Dendritic cell treated with granulocyte-macrophage colony-stimulating factor and Interleukin-4, amounts not matched to agents 40 ng/mL and 50 ng/mL, for 4 days (primary cell): Measurements from ENCODE around the gene CEP72.

Experiments used
- H3K27ac Mint-ChIP-seq: one replicate; pipeline ENCODE4 v1.8.0; 2022; ENCODE audit warnings: mild to moderate bottlenecking, mixed read lengths
- H3K27me3 Mint-ChIP-seq: one replicate; pipeline ENCODE4 v1.8.0; 2022; ENCODE audit warnings: mild to moderate bottlenecking, mixed read lengths
- H3K36me3 Mint-ChIP-seq: one replicate; pipeline ENCODE4 v1.8.0; 2022; ENCODE audit warnings: low read depth, mixed read lengths
- H3K4me1 Mint-ChIP-seq: one replicate; pipeline ENCODE4 v1.8.0; 2022; ENCODE audit warnings: low read depth, mixed read lengths
- H3K4me3 Mint-ChIP-seq: one replicate; pipeline ENCODE4 v1.8.0; 2022; ENCODE audit warnings: mild to moderate bottlenecking, moderate library complexity, mixed read lengths
- H3K9me3 Mint-ChIP-seq: one replicate; pipeline ENCODE4 v1.8.0; 2022; ENCODE audit warnings: mixed read lengths
- intact Hi-C: fragments of 100-400 bp; cut with micrococcal nuclease; formaldehyde crosslinking; loops from one replicate; pipeline ENCODE4 v1.15.0; 2022

Gene CEP72

GRCh38 chr5:585556-585955, 26.6 kb upstream of the CEP72 start:
- no peaks in the 10 kb centered on the region for H3K36me3 Mint-ChIP-seq
- H3K9me3 Mint-ChIP-seq = peaks cover 12% of the 10 kb centered on the region
- intact Hi-C loops = no loop called here
- H3K4me1 Mint-ChIP-seq = no peaks in the 10 kb centered on the region
- H3K4me3 Mint-ChIP-seq = no peak overlapping the region
- peaks cover 76% of the 10 kb centered on the region for H3K27me3 Mint-ChIP-seq
- no peak overlapping the region for H3K27ac Mint-ChIP-seq

- peaks cover 76% of the 10 kb centered on the region for H3K27me3 Mint-ChIP-seq
- H3K4me1 Mint-ChIP-seq = no peaks in the 10 kb centered on the region
- H3K27ac Mint-ChIP-seq = no peak overlapping the region
- H3K4me3 Mint-ChIP-seq = no peak overlapping the region
- intact Hi-C loops = no loop called here
- H3K36me3 Mint-ChIP-seq = no peaks in the 10 kb centered on the region
- peaks cover 12% of the 10 kb centered on the region for H3K9me3 Mint-ChIP-seq
These were observed 26.0 kb upstream of the CEP72 start for GRCh38 chr5:585962-586628.

GRCh38 chr5:586751-587285, 25.3 kb upstream of the CEP72 start:
- peaks cover 76% of the 10 kb centered on the region for H3K27me3 Mint-ChIP-seq
- intact Hi-C loops = no loop called here
- H3K27ac Mint-ChIP-seq = no peak overlapping the region
- no peaks in the 10 kb centered on the region for H3K4me1 Mint-ChIP-seq
- no peak overlapping the region for H3K4me3 Mint-ChIP-seq
- H3K36me3 Mint-ChIP-seq = no peaks in the 10 kb centered on the region
- H3K9me3 Mint-ChIP-seq = peaks cover 12% of the 10 kb centered on the region

- Mint-ChIP-seq H3K4me1 (no peaks in the 10 kb centered on the region), H3K4me3 (no peak overlapping the region), H3K9me3 (peaks cover 12% of the 10 kb centered on the region), H3K36me3 (no peaks in the 10 kb centered on the region), H3K27me3 (peaks cover 77% of the 10 kb centered on the region), H3K27ac (no peak overlapping the region)
- intact Hi-C loops = no loop called here
These were observed 24.7 kb upstream of the CEP72 start for GRCh38 chr5:587403-587802.

- Mint-ChIP-seq H3K27me3 (peaks cover 77% of the 10 kb centered on the region), H3K36me3 (no peaks in the 10 kb centered on the region), H3K4me3 (no peak overlapping the region), H3K27ac (no peak overlapping the region), H3K9me3 (peaks cover 12% of the 10 kb centered on the region), H3K4me1 (no peaks in the 10 kb centered on the region)
- intact Hi-C loops = no loop called here
These were observed 23.6 kb upstream of the CEP72 start for GRCh38 chr5:588406-588995.

- Mint-ChIP-seq H3K27me3 (peaks cover 82% of the 10 kb centered on the region), H3K9me3 (peaks cover 12% of the 10 kb centered on the region), H3K4me1 (peaks cover 3% of the 10 kb centered on the region), H3K4me3 (no peak overlapping the region), H3K36me3 (no peaks in the 10 kb centered on the region), H3K27ac (no peak overlapping the region)
- intact Hi-C loops = no loop called here
These were observed 23.0 kb upstream of the CEP72 start for GRCh38 chr5:589173-589572.

- Mint-ChIP-seq H3K4me3 (no peak overlapping the region), H3K4me1 (peaks cover 7% of the 10 kb centered on the region), H3K27ac (no peak overlapping the region), H3K27me3 (peaks cover 86% of the 10 kb centered on the region), H3K9me3 (peaks cover 12% of the 10 kb centered on the region), H3K36me3 (no peaks in the 10 kb centered on the region)
- intact Hi-C loops = no loop called here
These were observed 22.6 kb upstream of the CEP72 start for GRCh38 chr5:589588-589987.

GRCh38 chr5:590346-590745, 21.8 kb upstream of the CEP72 start:
- H3K4me3 Mint-ChIP-seq = no peak overlapping the region
- H3K36me3 Mint-ChIP-seq = no peaks in the 10 kb centered on the region
- no peak overlapping the region for H3K27ac Mint-ChIP-seq
- peaks cover 12% of the 10 kb centered on the region for H3K9me3 Mint-ChIP-seq
- intact Hi-C loops = no loop called here
- peaks cover 8% of the 10 kb centered on the region for H3K4me1 Mint-ChIP-seq
- peaks cover 90% of the 10 kb centered on the region for H3K27me3 Mint-ChIP-seq

GRCh38 chr5:591746-592145, 20.4 kb upstream of the CEP72 start:
- Mint-ChIP-seq H3K4me1 (peaks cover 8% of the 10 kb centered on the region), H3K27ac (no peak overlapping the region), H3K27me3 (peaks cover 91% of the 10 kb centered on the region), H3K9me3 (peaks cover 12% of the 10 kb centered on the region), H3K4me3 (no peak overlapping the region), H3K36me3 (no peaks in the 10 kb centered on the region)
- intact Hi-C loops = no loop called here

- Mint-ChIP-seq H3K27ac (no peak overlapping the region), H3K9me3 (peaks cover 12% of the 10 kb centered on the region), H3K4me1 (peaks cover 8% of the 10 kb centered on the region), H3K4me3 (no peak overlapping the region), H3K36me3 (no peaks in the 10 kb centered on the region), H3K27me3 (peaks cover 91% of the 10 kb centered on the region)
- intact Hi-C loops = no loop called here
These were observed 20.0 kb upstream of the CEP72 start for GRCh38 chr5:592158-592557.

GRCh38 chr5:593511-593910, 18.6 kb upstream of the CEP72 start:
- Mint-ChIP-seq H3K9me3 (peaks cover 12% of the 10 kb centered on the region), H3K27ac (no peak overlapping the region), H3K4me3 (no peak overlapping the region), H3K36me3 (no peaks in the 10 kb centered on the region), H3K4me1 (peaks cover 8% of the 10 kb centered on the region), H3K27me3 (peaks cover 93% of the 10 kb centered on the region)
- intact Hi-C loops = no loop called here

- H3K36me3 Mint-ChIP-seq = no peaks in the 10 kb centered on the region
- peaks cover 8% of the 10 kb centered on the region for H3K4me1 Mint-ChIP-seq
- H3K9me3 Mint-ChIP-seq = peaks cover 9% of the 10 kb centered on the region
- peaks cover 93% of the 10 kb centered on the region for H3K27me3 Mint-ChIP-seq
- no peak overlapping the region for H3K27ac Mint-ChIP-seq
- H3K4me3 Mint-ChIP-seq = no peak overlapping the region
- intact Hi-C loops = no loop called here
These were observed 17.8 kb upstream of the CEP72 start for GRCh38 chr5:594226-594860.

- Mint-ChIP-seq H3K4me1 (peaks cover 8% of the 10 kb centered on the region), H3K27ac (no peak overlapping the region), H3K36me3 (no peaks in the 10 kb centered on the region), H3K4me3 (no peak overlapping the region), H3K27me3 (peaks cover 98% of the 10 kb centered on the region), H3K9me3 (no peaks in the 10 kb centered on the region)
- intact Hi-C loops = no loop called here
These were observed 16.8 kb upstream of the CEP72 start for GRCh38 chr5:595285-595875.

- Mint-ChIP-seq H3K4me3 (no peak overlapping the region), H3K27ac (no peak overlapping the region), H3K4me1 (peaks cover 8% of the 10 kb centered on the region), H3K36me3 (no peaks in the 10 kb centered on the region), H3K9me3 (no peaks in the 10 kb centered on the region), H3K27me3 (peaks cover 100% of the 10 kb centered on the region)
- intact Hi-C loops = no loop called here
These were observed 14.1 kb upstream of the CEP72 start for GRCh38 chr5:597871-598563.
